ENCODE measurements around the gene LUZP2. TPM values are rescaled to one million over a fixed set of nuclear protein-coding genes. Genes with fewer than 3 reads are reported as not detected.

LUZP2 gene
- total and polyA plus RNA-seq, 9 of the 15 experiments (the other 6 are each of a cell fraction or from before 2014, with no cell fraction given) = not detected

GRCh38 chr11:24531528-24531927, 34.7 kb downstream of the LUZP2 start (continued):
- TF ChIP-seq ELK1 (CRISPR knock-in tag; IDR thresholded peaks at IDR 0.05) = no peak
- TF ChIP-seq XRCC5 (IDR thresholded peaks at IDR 0.05; ENCODE audit: low read depth, low read length) = no peak

GRCh38 chr11:24543771-24544170, 46.9 kb downstream of the LUZP2 start:
- no peak overlapping the region for H3K4me2 ChIP-seq (ENCODE audit: insufficient read depth, low read length)
- CTCF ChIA-PET (ENCODE audit: low intra/inter-chr PET ratio) = no interaction called here
- no peaks in the 10 kb centered on the region for H3K36me3 ChIP-seq (ENCODE audit: control insufficient read depth, insufficient read depth, low read length)
- no peaks in the 10 kb centered on the region for H3K9me3 ChIP-seq (replicated peaks; ENCODE audit: control insufficient read depth, insufficient read depth, low read depth, low read length)
- no peaks in the 10 kb centered on the region for H3K4me1 ChIP-seq (replicated peaks in 1 of 2; ENCODE audit: control insufficient read depth in 2 of 2, insufficient read depth in 2 of 2, low read length in 2 of 2)
- no peak overlapping the region for H3K27ac ChIP-seq (ENCODE audit: extremely low read depth, low read depth, low read length)
- FAIRE-seq (no peak), DNase-seq (ENCODE audit: extremely low read depth in 1 of 4, low spot score in 3 of 4) (no peak), ATAC-seq (no peak)
- intact Hi-C loops (cut with micrococcal nuclease) (no loop called here), in situ Hi-C loops (cut with MboI) (no loop called here)
- no peaks in the 10 kb centered on the region for H4K20me1 ChIP-seq (replicated peaks; ENCODE audit: control insufficient read depth, insufficient read depth, low read length)
- H3K27me3 ChIP-seq (ENCODE audit: control insufficient read depth in 2 of 2, insufficient read depth in 2 of 2, low read length in 2 of 2) = no peaks in the 10 kb centered on the region
- WGBS (ENCODE audit: insufficient coverage, low coverage, missing lambda C conversion rate) = 0% methylated on average over 3 of the region's 3 CpGs
- no peaks in the 10 kb centered on the region for H3K9me1 ChIP-seq (ENCODE audit: control insufficient read depth, insufficient read depth, low read length)
- H3K9ac ChIP-seq (ENCODE audit: insufficient read depth in 1 of 2, low read depth in 2 of 2, low read length in 2 of 2) = no peak overlapping the region
- no peak overlapping the region for H2AFZ ChIP-seq (ENCODE audit: low read depth, low read length)
- no peak overlapping the region for H3K4me3 ChIP-seq
- BruUV-seq (replicated peaks) = no TSS peak
- no peaks in the 10 kb centered on the region for H3K79me2 ChIP-seq (ENCODE audit: control insufficient read depth, insufficient read depth, low read length)
- TF ChIP-seq VEZF1 (CRISPR knock-in tag; IDR thresholded peaks at IDR 0.05) = no peak
- POLR2A ChIA-PET = no interaction called here
